NCI-H1417 treated with DMSO at 0.1 percent for 48 hours (cell line): Measurements from ENCODE around the gene KIAA0930.
"Not testable (repeated sequence)": the region's sequence is repeated elsewhere in the genome, so short reads cannot be mapped to it uniquely, and the experiment has no call there.

Experiments used
- DNase-seq: peaks from one replicate; lab custom pipeline; 2025; lab: John Stamatoyannopoulos, UW

The KIAA0930 gene

GRCh38 chr22:45262931-45263462 is 22.3 kb upstream of the KIAA0930 start:
- no peak for DNase-seq

DNA sequence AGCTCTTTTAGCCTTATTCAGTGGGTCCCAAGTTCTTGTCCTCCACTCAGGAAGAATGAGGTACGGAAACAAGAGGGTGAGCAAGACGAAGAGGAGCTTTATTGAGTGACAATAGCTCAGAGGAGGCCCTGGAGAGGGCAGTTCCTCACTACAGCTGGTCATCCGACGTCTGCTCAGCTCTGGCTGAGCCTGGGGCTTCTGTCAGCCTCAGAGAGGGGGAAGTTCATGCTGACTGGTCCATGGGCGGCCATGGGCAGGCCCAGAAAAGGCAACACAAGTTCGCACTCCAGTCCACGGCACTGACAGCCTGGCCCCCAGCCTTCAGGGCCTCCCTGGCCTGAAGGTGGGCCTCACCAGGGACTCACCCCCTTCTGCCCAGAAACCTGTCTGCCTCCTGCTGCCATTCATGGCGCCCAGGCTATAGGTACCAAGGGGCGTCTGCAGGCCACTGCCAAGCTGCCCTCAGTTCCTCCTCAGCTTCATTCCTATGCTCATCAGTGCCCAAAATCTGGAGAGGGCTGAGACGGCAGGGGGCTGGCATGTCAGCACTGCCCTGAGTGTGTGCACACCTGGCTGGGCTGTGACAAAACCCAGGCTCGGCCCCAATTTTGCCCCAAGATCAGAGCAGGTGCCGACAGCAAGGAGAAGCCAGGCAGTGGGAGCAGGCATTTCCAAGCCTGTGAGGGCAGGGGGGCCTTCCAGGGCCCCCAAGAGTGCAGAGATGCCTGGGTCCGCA is 21.7 kb upstream of the KIAA0930 start:
- no peak for DNase-seq

DNA sequence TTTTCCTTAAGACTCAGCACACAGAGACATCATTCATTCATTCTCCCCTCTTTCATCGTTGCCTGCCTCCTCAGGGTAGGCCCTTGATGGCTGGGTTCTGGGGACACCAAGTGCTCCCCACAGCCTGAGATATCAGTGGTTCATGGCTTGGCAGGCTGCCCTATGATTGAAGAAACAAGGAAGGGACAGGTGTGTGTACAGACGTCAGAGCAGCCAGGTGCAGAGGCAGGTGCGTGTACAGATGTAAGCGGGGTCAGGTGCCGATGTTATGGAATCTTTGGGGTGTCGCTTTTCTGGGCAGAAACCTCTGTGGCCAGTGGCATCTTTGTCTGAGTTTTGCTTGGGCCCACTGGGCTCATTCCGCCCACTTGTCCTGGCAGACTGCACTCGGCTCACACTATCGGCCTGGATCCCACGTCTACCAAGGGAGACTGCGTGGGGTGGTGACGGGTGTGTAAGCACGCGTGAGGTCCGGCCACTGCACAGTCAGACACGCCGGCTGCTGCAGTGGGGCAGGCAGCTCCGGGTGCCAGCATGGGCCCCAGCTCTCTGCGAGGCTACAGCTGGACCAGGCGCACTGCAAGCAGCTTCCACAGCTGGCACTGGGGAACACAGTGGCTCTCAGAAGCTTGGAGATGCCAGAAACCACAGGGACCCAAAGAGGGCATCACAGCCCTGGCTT is 20.9 kb upstream of the KIAA0930 start:
- no peak for DNase-seq

- DNase-seq = not testable (repeated sequence)
These were observed 19.7 kb upstream of the KIAA0930 start for GRCh38 chr22:45260395-45260759.

DNA sequence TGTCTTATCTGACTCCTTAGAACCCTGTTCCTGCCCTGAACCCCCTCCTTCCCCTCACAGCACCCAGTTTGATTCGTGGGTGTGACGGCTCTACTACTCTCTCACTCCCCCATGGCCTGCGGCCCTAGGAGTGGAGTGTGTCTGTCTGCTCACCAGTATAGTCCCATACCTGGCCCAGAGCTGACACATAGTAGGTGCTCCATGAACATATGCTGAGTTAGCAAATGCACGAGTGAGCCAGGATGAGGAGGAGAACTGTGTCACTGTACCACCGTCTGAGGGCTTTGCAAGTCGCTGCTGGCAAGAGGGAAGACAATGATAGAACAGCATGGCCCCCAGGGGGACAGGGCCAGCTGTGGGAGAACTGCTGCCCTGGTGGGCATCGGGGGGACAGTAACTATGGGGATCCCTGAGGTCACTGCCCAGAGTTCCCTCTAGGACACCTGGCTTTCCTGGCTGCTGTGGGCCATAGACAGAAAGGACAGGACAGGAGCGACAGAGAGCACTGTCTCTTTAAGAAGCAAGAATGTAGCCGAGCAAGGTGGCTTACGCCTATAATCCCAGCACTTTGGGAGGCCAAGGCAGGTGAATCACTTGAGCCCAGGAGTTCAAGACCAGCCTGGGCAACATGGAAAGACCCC is 19.2 kb upstream of the KIAA0930 start:
- DNase-seq = no peak

- not testable (repeated sequence) for DNase-seq
These were observed 17.2 kb upstream of the KIAA0930 start for GRCh38 chr22:45257941-45258340.

- DNase-seq = no peak
These were observed 14.1 kb upstream of the KIAA0930 start for GRCh38 chr22:45254789-45255278.

DNA sequence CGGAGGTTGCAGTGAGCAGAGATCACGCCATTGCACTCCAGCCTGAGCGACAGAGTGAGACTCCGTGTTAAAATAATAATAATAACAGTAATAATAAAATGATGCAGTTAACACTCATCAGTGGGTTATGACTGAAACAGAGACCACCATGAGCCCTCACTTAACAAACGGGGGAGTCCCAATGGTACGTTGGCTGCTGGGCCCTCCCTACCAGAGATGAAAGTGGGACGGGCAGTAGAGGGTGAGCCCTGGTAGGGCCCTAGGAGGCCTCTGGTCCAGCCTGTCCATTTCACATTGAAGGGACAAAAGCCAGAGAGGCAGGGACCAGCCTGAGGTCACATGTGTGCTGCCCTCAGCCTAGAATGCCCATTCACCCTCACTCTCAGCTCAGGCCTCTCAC is 13.7 kb upstream of the KIAA0930 start:
- no peak for DNase-seq

DNA sequence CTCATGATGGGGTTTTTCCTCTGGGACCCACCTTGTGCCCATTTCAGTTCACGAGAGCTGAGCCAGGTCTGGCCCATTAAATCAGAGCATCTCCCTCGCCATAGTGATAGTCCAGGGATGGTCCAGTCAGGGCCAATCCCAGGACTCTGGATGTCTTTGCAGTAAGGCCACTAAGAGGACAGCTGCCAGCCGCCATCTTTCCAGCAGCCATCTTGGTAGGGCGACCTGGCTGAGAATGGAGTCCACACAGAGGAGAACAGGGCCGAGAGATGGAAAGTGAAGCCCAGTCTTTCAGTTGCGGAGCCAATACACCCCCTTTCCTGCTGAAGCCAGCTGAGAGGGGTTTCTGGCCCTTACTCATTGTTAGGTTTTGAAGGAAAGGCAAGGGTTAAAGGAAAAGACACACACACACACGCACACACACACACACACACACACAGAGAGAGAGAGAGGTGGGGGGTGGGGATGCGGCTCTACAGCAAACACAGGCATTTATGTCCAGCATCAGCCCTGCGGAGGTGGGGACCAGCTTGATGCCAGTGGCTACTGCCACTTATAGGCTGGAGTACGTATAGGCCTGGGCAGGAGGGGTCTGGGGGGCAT is 12.4 kb upstream of the KIAA0930 start:
- DNase-seq = no peak

- DNase-seq = no peak
These were observed 11.1 kb upstream of the KIAA0930 start for GRCh38 chr22:45251825-45252224.

DNA sequence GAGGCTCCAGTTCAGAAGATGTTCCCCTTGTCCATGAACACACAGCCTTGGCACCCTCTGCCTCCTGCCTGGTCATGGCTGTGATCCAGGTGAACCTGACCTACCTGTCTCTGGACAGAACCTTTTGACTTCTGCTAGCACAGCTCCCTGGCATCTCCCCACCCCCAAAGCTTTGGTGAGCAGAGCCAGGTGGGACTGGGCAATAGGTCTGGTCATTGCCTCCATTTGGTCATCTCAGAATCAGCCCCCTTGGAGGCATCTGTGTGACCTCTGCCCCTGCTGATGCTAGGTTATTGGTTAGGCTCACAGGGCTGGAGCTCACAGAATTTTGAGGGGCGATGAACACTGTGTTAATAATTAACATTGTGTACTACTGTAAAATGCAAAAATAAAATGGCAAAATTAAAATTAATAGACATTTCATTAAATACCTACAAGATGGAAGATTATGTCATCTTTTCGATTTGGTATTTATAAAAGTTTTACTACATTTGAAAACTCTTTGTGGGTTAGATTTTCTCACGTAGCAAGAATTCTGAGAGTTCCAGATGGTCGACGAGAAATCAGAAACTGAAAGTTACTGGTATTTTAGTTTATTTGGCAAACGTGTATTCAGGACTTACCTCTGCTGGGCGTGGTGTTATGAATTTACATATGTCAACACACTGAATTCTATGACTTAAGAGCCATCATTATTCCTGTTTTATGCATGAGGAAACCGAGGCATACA is 8.3 kb upstream of the KIAA0930 start:
- DNase-seq = no peak

- DNase-seq = no peak
These were observed 5.6 kb upstream of the KIAA0930 start for GRCh38 chr22:45246060-45246985.

- no peak for DNase-seq
These were observed 4.2 kb upstream of the KIAA0930 start for GRCh38 chr22:45244916-45245315.

- no peak for DNase-seq
These were observed 2.1 kb upstream of the KIAA0930 start for GRCh38 chr22:45242778-45243191.

GRCh38 chr22:45240104-45240809 is 437 bp downstream of the KIAA0930 start:
- no peak for DNase-seq

DNA sequence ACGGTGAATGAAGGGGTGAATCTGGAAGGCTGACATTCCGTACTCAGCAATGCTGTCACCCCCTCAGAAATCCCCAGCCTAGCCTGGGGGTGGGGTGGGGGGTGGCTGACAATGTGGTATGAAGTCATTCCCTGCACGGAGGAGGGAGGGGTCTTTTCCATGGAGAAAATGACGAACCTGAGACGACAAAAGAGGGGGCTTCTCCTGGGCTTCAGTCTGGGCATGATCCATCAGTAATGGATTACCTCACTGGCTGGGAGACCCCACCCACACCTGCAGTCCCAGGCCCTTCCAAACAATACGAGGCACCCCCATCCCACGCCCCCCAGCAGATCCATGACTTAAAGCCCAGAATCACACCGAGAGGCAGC is 1.0 kb downstream of the KIAA0930 start:
- no peak for DNase-seq

DNA sequence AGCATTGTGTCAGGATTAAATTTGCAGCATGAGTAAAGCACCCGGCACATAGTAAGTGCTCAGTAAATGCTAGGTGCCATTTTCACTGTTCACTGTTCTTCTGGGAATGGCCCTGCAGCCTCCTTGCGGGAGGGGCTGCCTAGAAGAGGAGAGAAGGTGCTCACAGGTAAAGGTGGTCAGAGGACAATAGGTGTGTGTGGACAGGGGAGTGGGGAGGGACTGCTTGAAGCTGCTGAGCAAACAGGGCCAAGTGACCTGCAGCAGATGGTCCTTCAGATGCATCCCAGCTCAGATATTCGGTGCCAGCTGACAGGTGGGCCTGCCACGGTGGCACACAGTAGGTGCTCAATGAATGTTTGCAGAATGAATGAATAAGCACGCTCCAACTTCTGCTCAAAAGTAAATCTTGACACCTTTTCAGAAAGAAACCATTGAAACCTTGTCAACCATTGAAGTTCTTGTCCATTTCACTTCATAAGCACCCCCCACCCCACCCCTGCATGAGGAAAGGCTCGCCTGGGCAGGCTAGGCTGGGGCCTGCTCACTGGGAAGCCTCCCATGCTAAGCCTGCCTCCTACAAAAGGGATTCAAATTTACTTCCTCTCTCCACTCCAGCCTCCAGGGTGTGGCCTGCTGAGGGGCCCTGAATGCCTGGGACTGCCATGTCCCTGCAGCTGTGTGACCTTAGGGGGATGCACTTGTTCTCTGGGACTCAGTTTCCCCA is 1.6 kb downstream of the KIAA0930 start:
- DNase-seq = no peak

- DNase-seq = no peak
These were observed 2.4 kb downstream of the KIAA0930 start for GRCh38 chr22:45238076-45238956.
